ENCODE results near the gene CALML6.
A peak's percentile ranks its signal among the peaks of the same experiment; 100 is the strongest.

CALML6 gene

GRCh38 chr1:1919304-1920056 lies 4.4 kb downstream of the CALML6 start (continued):
- peak; percentile 99 for TF ChIP-seq SP3 (tag by site-specific recombination; IDR thresholded peaks at IDR 0.05)
- TF ChIP-seq ZNF830 (tag by site-specific recombination; IDR thresholded peaks at IDR 0.05; ENCODE audit: low read depth): no peak
- no peak for TF ChIP-seq ZNF704 (tag by site-specific recombination; IDR thresholded peaks at IDR 0.05)
- TF ChIP-seq KLF8 (tag by site-specific recombination; IDR thresholded peaks at IDR 0.05): peak; percentile 99
- no peak for TF ChIP-seq MZF1 (tag by site-specific recombination; IDR thresholded peaks at IDR 0.05; ENCODE audit: borderline replicate concordance)
- TF ChIP-seq ZNF280D (tag by site-specific recombination; IDR thresholded peaks at IDR 0.05): no peak
- no peak for TF ChIP-seq ZNF16 (tag by site-specific recombination; IDR thresholded peaks at IDR 0.05; ENCODE audit: low read depth)
- peak; percentile 100 for TF ChIP-seq ZFHX2 (tag by site-specific recombination; conservative IDR thresholded peaks at IDR 0.05)
- no peak for TF ChIP-seq ZNF146 (tag by site-specific recombination; IDR thresholded peaks at IDR 0.05)
- TF ChIP-seq ZNF600 (tag by site-specific recombination; IDR thresholded peaks at IDR 0.05): peak; percentile 79
- peak; percentile 83 for TF ChIP-seq GLIS1 (tag by site-specific recombination; IDR thresholded peaks at IDR 0.05)

- Histone ChIP-seq H3K27ac (ENCODE audit: extremely low read depth, low read depth, low read length) (no peak overlapping the region), H3K36me3 (ENCODE audit: control insufficient read depth in 2 of 2, insufficient read depth in 1 of 2, low read length in 2 of 2) (no peaks in the 10 kb centered on the region), H3K4me1 (ENCODE audit: control insufficient read depth, insufficient read depth, low read length) (no peaks in the 10 kb centered on the region), H3K9me3 (ENCODE audit: control insufficient read depth, insufficient read depth, low read depth, low read length) (no peaks in the 10 kb centered on the region), H3K4me3 (ENCODE audit: low read depth, low read length) (no peak overlapping the region)
- ChIA-PET CTCF (no interaction called here), POLR2A (no interaction called here)
- TF ChIP-seq ZNF341 (tag by site-specific recombination; IDR thresholded peaks at IDR 0.05; ENCODE audit: low read depth) (0 out of 2 replicates have a peak, but pooled peaks have one; percentile 16), ZSCAN16 (tag by site-specific recombination; IDR thresholded peaks at IDR 0.05) (0 out of 2 replicates have a peak, but pooled peaks have one; percentile 23), GLIS2 (tag by site-specific recombination; IDR thresholded peaks at IDR 0.05) (peak; percentile 45; the same call in 1 of the 2 replicates), ZBTB17 (tag by site-specific recombination; IDR thresholded peaks at IDR 0.05) (no peak), ZNF785 (tag by site-specific recombination; IDR thresholded peaks at IDR 0.05) (no peak)
- TF ChIP-seq, protein P1, sequence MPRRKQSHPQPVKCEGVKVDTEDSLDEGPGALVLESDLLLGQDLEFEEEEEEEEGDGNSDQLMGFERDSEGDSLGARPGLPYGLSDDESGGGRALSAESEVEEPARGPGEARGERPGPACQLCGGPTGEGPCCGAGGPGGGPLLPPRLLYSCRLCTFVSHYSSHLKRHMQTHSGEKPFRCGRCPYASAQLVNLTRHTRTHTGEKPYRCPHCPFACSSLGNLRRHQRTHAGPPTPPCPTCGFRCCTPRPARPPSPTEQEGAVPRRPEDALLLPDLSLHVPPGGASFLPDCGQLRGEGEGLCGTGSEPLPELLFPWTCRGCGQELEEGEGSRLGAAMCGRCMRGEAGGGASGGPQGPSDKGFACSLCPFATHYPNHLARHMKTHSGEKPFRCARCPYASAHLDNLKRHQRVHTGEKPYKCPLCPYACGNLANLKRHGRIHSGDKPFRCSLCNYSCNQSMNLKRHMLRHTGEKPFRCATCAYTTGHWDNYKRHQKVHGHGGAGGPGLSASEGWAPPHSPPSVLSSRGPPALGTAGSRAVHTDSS (tag by site-specific recombination; IDR thresholded peaks at IDR 0.05): no peak
These were observed 5.1 kb downstream of the CALML6 start for GRCh38 chr1:1920057-1920607.
